H1 (cell line): Measurements from ENCODE around the gene SECTM1. TPM values are rescaled to one million over a fixed set of nuclear protein-coding genes. Genes with fewer than 3 reads are reported as not detected.

Experiments used
- CTCF ChIA-PET: fragments of 300-600 bp; sonication (Branson Sonifier 250); formaldehyde crosslinking; loops from one replicate; lab custom pipeline; 2021; ENCODE audit not compliant: partially characterized antibody; lab: Charles Lee
- POLR2A ChIA-PET: fragments of 300-600 bp; sonication (Branson Sonifier 250); formaldehyde crosslinking; loops from one replicate; lab custom pipeline; 2021; ENCODE audit warnings: inconsistent platforms; ENCODE audit not compliant: partially characterized antibody; lab: Charles Lee
- DNase-seq, 2 experiments: peaks; one replicate each; pipeline versions ENCODE4 v3.0.0 to v3.0.0-alpha.2; 2010 to 2022; ENCODE audit warnings: low spot score in 2 of 2, low read depth in 1 of 2, mixed read lengths in 1 of 2
- FAIRE-seq: peaks from 2 replicates; lab custom pipeline; 2011; peaks lifted over from hg19 to GRCh38; lab: Jason Lieb, UNC
- H2AFZ ChIP-seq: 2 replicates; pipeline ENCODE4 v1.8.1; 2012; ENCODE audit warnings: low read length, inconsistent platforms
- H2AK5ac ChIP-seq: 2 replicates; pipeline ENCODE4 v1.6.1; 2013; ENCODE audit warnings: low read depth, low read length
- H2BK120ac ChIP-seq: replicated peaks from 2 replicates; pipeline ENCODE3; 2013; ENCODE audit warnings: low read depth, low read length, inconsistent platforms
- H2BK12ac ChIP-seq: 2 replicates; pipeline ENCODE4 v1.6.1; 2013; ENCODE audit warnings: low read depth, low read length
- H2BK15ac ChIP-seq: 2 replicates; pipeline ENCODE4 v1.6.1; 2013; ENCODE audit warnings: low read length
- H2BK20ac ChIP-seq: 2 replicates; pipeline ENCODE4 v1.6.1; 2013; ENCODE audit warnings: low read length
- H2BK5ac ChIP-seq: 2 replicates; pipeline ENCODE4 v1.6.1; 2013; ENCODE audit warnings: low read depth, low read length
- H3K14ac ChIP-seq: 2 replicates; pipeline ENCODE4 v1.6.1; 2013; ENCODE audit warnings: inconsistent platforms; ENCODE audit not compliant: insufficient read length
- H3K18ac ChIP-seq: 2 replicates; pipeline ENCODE4 v1.6.1; 2013; ENCODE audit warnings: low read length; ENCODE audit errors: extremely low read depth
- H3K23ac ChIP-seq: 2 replicates; pipeline ENCODE4 v1.6.1; 2013; ENCODE audit warnings: inconsistent platforms; ENCODE audit not compliant: insufficient read length
- H3K23me2 ChIP-seq: 2 replicates; pipeline ENCODE4 v1.6.1; 2013; ENCODE audit warnings: low read depth, low read length
- H3K27ac ChIP-seq: 2 replicates; pipeline ENCODE4 v1.6.1; 2011; ENCODE audit warnings: low read depth, low read length, inconsistent platforms
- H3K27me3 ChIP-seq, 4 experiments: replicated peaks in 1 of 4; 1 replicate in 1 of 4; 2 replicates in 3 of 4; pipeline versions ENCODE4 v1.6.1 to v1.8.1; 2011 to 2013; ENCODE audit warnings: low read length in 3 of 4, mild to moderate bottlenecking in 3 of 4, inconsistent platforms in 2 of 4, mixed read lengths in 2 of 4, moderate library complexity in 1 of 4; ENCODE audit not compliant: control insufficient read depth in 3 of 4, insufficient read depth in 3 of 4; ENCODE audit errors: extremely low read depth in 1 of 4
- H3K36me3 ChIP-seq, 4 experiments: 2 replicates each; pipeline versions ENCODE4 v1.6.1 to v1.8.1; 2011 to 2013; ENCODE audit warnings: mild to moderate bottlenecking in 4 of 4, low read length in 3 of 4, moderate library complexity in 2 of 4, control low read depth in 1 of 4, inconsistent platforms in 1 of 4; ENCODE audit not compliant: insufficient read depth in 4 of 4, control insufficient read depth in 2 of 4
- H3K4ac ChIP-seq: replicated peaks from 2 replicates; pipeline ENCODE3; 2013; ENCODE audit warnings: low read length, low read depth, mixed read lengths, inconsistent platforms; ENCODE audit not compliant: insufficient read length
- H3K4me1 ChIP-seq, 4 experiments: replicated peaks in 1 of 4; 1 replicate in 1 of 4; 2 replicates in 3 of 4; pipeline versions ENCODE4 v1.6.1 to v1.8.1; 2011 to 2013; ENCODE audit warnings: low read length in 3 of 4, inconsistent platforms in 2 of 4, mixed read lengths in 1 of 4; ENCODE audit not compliant: insufficient read depth in 4 of 4, control insufficient read depth in 3 of 4
- H3K4me2 ChIP-seq, 2 experiments: 2 replicates each; pipeline versions ENCODE4 v1.6.1 to v1.8.1; 2011 to 2013; ENCODE audit warnings: low read depth in 2 of 2, low read length in 2 of 2, control low read depth in 1 of 2, inconsistent platforms in 1 of 2, mild to moderate bottlenecking in 1 of 2; ENCODE audit not compliant: insufficient read depth in 1 of 2
- H3K4me3 ChIP-seq, 4 experiments: fragments of 200-600, 300-600 bp in 1 of 4; sonication (generic), shearing (Covaris generic), sonication (Bioruptor Twin) in 1 of 4; 2 replicates each; pipeline versions ENCODE4 v1.5.1 to v1.8.1; 2011 to 2016; ENCODE audit warnings: low read length in 4 of 4, low read depth in 3 of 4, control low read depth in 2 of 4, inconsistent platforms in 2 of 4, mild to moderate bottlenecking in 2 of 4, mixed read lengths in 1 of 4, moderate library complexity in 1 of 4; ENCODE audit not compliant: insufficient read depth in 2 of 4; ENCODE audit errors: extremely low read depth in 1 of 4
- H3K56ac ChIP-seq: replicated peaks from 2 replicates; pipeline ENCODE3; 2013; ENCODE audit warnings: low read depth, mild to moderate bottlenecking, mixed read lengths, low read length, inconsistent platforms; ENCODE audit not compliant: insufficient read length
- H3K79me1 ChIP-seq: 2 replicates; pipeline ENCODE4 v1.6.1; 2013; ENCODE audit warnings: low read depth, low read length, control low read depth
- H3K79me2 ChIP-seq, 2 experiments: 2 replicates each; pipeline versions ENCODE4 v1.6.1 to v1.8.1; 2012 to 2013; ENCODE audit warnings: low read length in 2 of 2, mild to moderate bottlenecking in 2 of 2, inconsistent platforms in 1 of 2; ENCODE audit not compliant: insufficient read depth in 2 of 2, control insufficient read depth in 1 of 2
- H3K9ac ChIP-seq, 4 experiments: replicated peaks in 1 of 4; 1 replicate in 1 of 4; 2 replicates in 3 of 4; pipeline versions ENCODE4 v1.6.1 to v1.8.1; 2011 to 2013; ENCODE audit warnings: low read depth in 3 of 4, low read length in 3 of 4, control low read depth in 2 of 4, mild to moderate bottlenecking in 2 of 4, moderate library complexity in 2 of 4, inconsistent platforms in 1 of 4; ENCODE audit errors: extremely low read depth in 1 of 4
- H3K9me3 ChIP-seq, 2 experiments: 2 replicates each; pipeline versions ENCODE4 v1.6.1 to v1.8.1; 2012 to 2013; ENCODE audit warnings: mild to moderate bottlenecking in 2 of 2, moderate library complexity in 2 of 2, control low read depth in 1 of 2, inconsistent platforms in 1 of 2, low read depth in 1 of 2, low read length in 1 of 2, mixed read lengths in 1 of 2; ENCODE audit not compliant: insufficient read depth in 2 of 2
- H4K20me1 ChIP-seq, 2 experiments: replicated peaks in 1 of 2; 2 replicates each; pipeline versions ENCODE3 to v1.8.1; 2011 to 2013; ENCODE audit warnings: inconsistent platforms in 2 of 2, low read length in 2 of 2, mild to moderate bottlenecking in 1 of 2; ENCODE audit not compliant: insufficient read depth in 2 of 2, control insufficient read depth in 1 of 2
- H4K5ac ChIP-seq: 2 replicates; pipeline ENCODE4 v1.6.1; 2013; ENCODE audit warnings: low read length, low read depth, mixed read lengths, inconsistent platforms; ENCODE audit not compliant: insufficient read length
- H4K8ac ChIP-seq: 2 replicates; pipeline ENCODE4 v1.8.0; 2013; ENCODE audit warnings: mild to moderate bottlenecking, moderate library complexity, low read length, inconsistent platforms; ENCODE audit not compliant: insufficient read depth; ENCODE audit errors: extremely low read depth
- H4K91ac ChIP-seq: replicated peaks from 2 replicates; pipeline ENCODE3; 2013; ENCODE audit warnings: low read length, mixed read lengths, inconsistent platforms; ENCODE audit not compliant: insufficient read length
- EP300 ChIP-seq, 2 experiments: IDR thresholded peaks; 1 replicate in 1 of 2; 2 replicates in 1 of 2; pipeline ENCODE4 v1.6.1; 2011 to 2012; ENCODE audit warnings: low read depth in 2 of 2, low read length in 2 of 2, mild to moderate bottlenecking in 2 of 2, borderline replicate concordance in 1 of 2, inconsistent platforms in 1 of 2, moderate library complexity in 1 of 2
- FOSL1 ChIP-seq: IDR thresholded peaks from 2 replicates; pipeline ENCODE4 v1.6.1; 2011; ENCODE audit warnings: mild to moderate bottlenecking, low read depth, low read length, moderate library complexity; ENCODE audit not compliant: insufficient read depth
- HDAC6 ChIP-seq: IDR thresholded peaks from one replicate; pipeline ENCODE4 v1.7.1; 2012; ENCODE audit warnings: low read depth, mild to moderate bottlenecking, inconsistent platforms, low read length, moderate library complexity
- RNF2 ChIP-seq: fragments of 200-900, 300-1000 bp; sonication (generic); IDR thresholded peaks from 2 replicates; pipeline ENCODE4 v1.7.1; 2016; ENCODE audit warnings: borderline replicate concordance, low read depth, mild to moderate bottlenecking, antibody characterized with exemption, low read length; ENCODE audit not compliant: poor library complexity, severe bottlenecking; ENCODE audit errors: missing control alignments
- SIX5 ChIP-seq: IDR thresholded peaks from 2 replicates; pipeline ENCODE4 v1.6.1; 2011; ENCODE audit warnings: mild to moderate bottlenecking, low read depth, low read length
- SP2 ChIP-seq: IDR thresholded peaks from 2 replicates; pipeline ENCODE4 v1.6.1; 2012; ENCODE audit warnings: mild to moderate bottlenecking, low read length, inconsistent platforms
- SUZ12 ChIP-seq: fragments of 200-600 bp; sonication (generic); IDR thresholded peaks from 2 replicates; pipeline ENCODE4 v1.6.1; 2012; ENCODE audit warnings: mild to moderate bottlenecking, inconsistent platforms, low read length, moderate library complexity, mixed read lengths
- TAF1 ChIP-seq: IDR thresholded peaks from 2 replicates; pipeline ENCODE4 v1.6.1; 2011; ENCODE audit warnings: mild to moderate bottlenecking, low read depth, low read length
- TEAD4 ChIP-seq: IDR thresholded peaks from 2 replicates; pipeline ENCODE4 v1.6.1; 2012; ENCODE audit warnings: low read depth, low read length, inconsistent platforms, mixed read lengths
- USF2 ChIP-seq: IDR thresholded peaks from 2 replicates; pipeline ENCODE4 v1.6.1; 2011; ENCODE audit warnings: low read length, improper control_type of control experiment
- whole genome bisulfite sequencing, 2 experiments: shearing (Covaris generic) in 1 of 2; methylation state at CpG; one replicate each; pipeline versions ENCODE4 v1.1.6 to v1.1.7; 2013 to 2015; ENCODE audit warnings: low lambda C conversion rate in 2 of 2, mixed read lengths in 2 of 2, inconsistent platforms in 1 of 2, low coverage in 1 of 2, missing lambda C conversion rate in 1 of 2; ENCODE audit not compliant: insufficient replicate concordance in 2 of 2, insufficient coverage in 1 of 2, insufficient read length in 1 of 2; ENCODE audit errors: extremely low coverage in 1 of 2, missing lambda C conversion rate in 1 of 2; 5-methylcytosine and 5-hydroxymethylcytosine counted together
- polyA plus RNA-seq, 7 experiments: library from polyadenylated mRNA; depleted of rRNA in 3 of 7; stranded (reverse) in 5 of 7; unstranded in 2 of 7; fragments of >200 nt in 5 of 7; fragments of 200-250 nt in 2 of 7; gene quantifications; 1 replicate in 5 of 7; 2 replicates in 1 of 7; 4 replicates in 1 of 7; pipeline versions ENCODE4 v1.2.1 to v1.2.3, GENCODE V29; 2011 to 2013; ENCODE audit warnings: missing spikeins in 2 of 7, mixed read lengths in 2 of 7
- total RNA-seq: library from RNA; stranded (reverse); fragmentation: NEBNext Ultra II Directional; extraction: Animal tissue kit (Norgen Biotek cat#: 25700); gene quantifications from 2 replicates; pipeline ENCODE4 v1.2.1, GENCODE V29; 2021

SECTM1 gene
- total and polyA plus RNA-seq, 2 of the 8 experiments (the other 6 are each of a cell fraction or from before 2014, with no cell fraction given), result 0.20 to 0.65 TPM

- H3K4me1 ChIP-seq, result peaks cover 0 to 10% (median 5%) of the 10 kb centered on the region in 4 experiments; a peak in 5 of 7 replicates
- FAIRE-seq, result no peak
- H3K14ac ChIP-seq, result peak overlapping the region; percentile 74
- H3K79me1 ChIP-seq, result no peaks in the 10 kb centered on the region; the same call in 1 of the 2 replicates
- no peaks in the 10 kb centered on the region; a peak in 1 of 7 replicates for H3K27me3 ChIP-seq
- peak overlapping the region; percentile 19 for H3K23ac ChIP-seq
- H3K23me2 ChIP-seq, result no peaks in the 10 kb centered on the region
- H3K4me2 ChIP-seq, result no peak overlapping the region; a peak in 1 of 4 replicates
- H3K36me3 ChIP-seq, result no peaks in the 10 kb centered on the region; a peak in 1 of 8 replicates
- H3K27ac ChIP-seq, result no peak overlapping the region
- no peak overlapping the region for H3K4me3 ChIP-seq
- peak overlapping the region; percentile 74; the same call in 1 of the 2 replicates for H4K8ac ChIP-seq
- H3K56ac ChIP-seq, result no peak overlapping the region
- H3K79me2 ChIP-seq, result no peaks in the 10 kb centered on the region
- H2AFZ ChIP-seq, result no peak overlapping the region
- peak overlapping the region; percentile 50; the same call in 1 of the 2 replicates for H2BK15ac ChIP-seq
- peak overlapping the region in 1 of 4 experiments; percentile 33; a peak in 1 of 7 replicates for H3K9ac ChIP-seq
- H3K4ac ChIP-seq, result peak overlapping the region; percentile 98
- H4K91ac ChIP-seq, result peak overlapping the region; percentile 95
- no peak overlapping the region for H2BK20ac ChIP-seq
- no peak for DNase-seq
- ChIA-PET CTCF (interaction anchor here (1.1 to 1.6 kb wide), 2 partner anchors 15 to 32 kb away, joined by 3 to 5 read pairs; no protein-coding TSS in a partner anchor), POLR2A (interaction anchor here (1.2 to 5.2 kb wide), 4 partner anchors 9 to 51 kb away, joined by 3 to 39 read pairs (median 16); partner anchors contain the start of gene CSNK1D)
- H3K18ac ChIP-seq, result 0 out of 2 replicates have a peak overlapping the region, but pooled peaks have one; percentile 38
- H4K20me1 ChIP-seq, result peaks cover 0 to 9% of the 10 kb centered on the region in 2 experiments
- H2BK5ac ChIP-seq, result peak overlapping the region; percentile 21
- H2BK120ac ChIP-seq, result no peak overlapping the region
- no peaks in the 10 kb centered on the region for H3K9me3 ChIP-seq
- peak overlapping the region; percentile 78; the same call in 1 of the 2 replicates for H2BK12ac ChIP-seq
- WGBS, 2 experiments, result 92% methylated on average over 22 of the region's 22 CpGs; no CpG with 5 or more reads in 1 of the 2 experiments
- no peak overlapping the region for H4K5ac ChIP-seq
- peak overlapping the region; percentile 75; the same call in 1 of the 2 replicates for H2AK5ac ChIP-seq
- TF ChIP-seq SUZ12 (no peak), HDAC6 (no peak), TEAD4 (no peak), SP2 (no peak), USF2 (no peak), FOSL1 (no peak), RNF2 (no peak), EP300 (IDR thresholded peaks at IDR 0.05; ENCODE audit: borderline replicate concordance in 1 of 2, low read depth in 2 of 2, low read length in 2 of 2) (no peak), SIX5 (no peak), TAF1 (no peak)
Observed at GRCh38 chr17:82281502-82282238, 51.9 kb downstream of the SECTM1 start.
